Activated B cell treated with CpG ODN at 0.5 μM for 24 hours (primary cell): ENCODE results near the gene TSPYL1. TPM values are rescaled to one million over a fixed set of nuclear protein-coding genes. Genes with fewer than 3 reads are reported as not detected.

Source experiments
- ATAC-seq: fragments of 200-7000 bp; cut with Tn5 transposase; one replicate; pipeline ENCODE4 v1.10.0; 2021; ENCODE audit warnings: low read depth, mild to moderate bottlenecking, moderate library complexity
- CTCF ChIA-PET: fragments of 350-600 bp; sonication (Branson Sonifier 250); formaldehyde crosslinking; loops from one replicate; lab custom pipeline; 2021; ENCODE audit warnings: antibody characterized with exemption; lab: Charles Lee
- POLR2A ChIA-PET: fragments of 350-600 bp; sonication (Branson Sonifier 250); formaldehyde crosslinking; loops from one replicate; lab custom pipeline; 2021; ENCODE audit warnings: antibody characterized with exemption; lab: Charles Lee
- DNase-seq: peaks from one replicate; pipeline ENCODE4 v3.0.0; 2022
- H3K27ac Mint-ChIP-seq: one replicate; pipeline ENCODE4 v1.8.0; 2020; ENCODE audit warnings: mixed read lengths
- H3K27me3 Mint-ChIP-seq: one replicate; pipeline ENCODE4 v1.8.0; 2021; ENCODE audit warnings: mixed read lengths
- H3K36me3 Mint-ChIP-seq: one replicate; pipeline ENCODE4 v1.8.0; 2021; ENCODE audit warnings: low read depth, mixed read lengths
- H3K4me1 Mint-ChIP-seq: one replicate; pipeline ENCODE4 v1.8.0; 2021; ENCODE audit warnings: mixed read lengths
- H3K4me3 Mint-ChIP-seq: one replicate; pipeline ENCODE4 v1.8.0; 2020; ENCODE audit warnings: mild to moderate bottlenecking, mixed read lengths
- H3K9me3 Mint-ChIP-seq: one replicate; pipeline ENCODE4 v1.8.0; 2020; ENCODE audit warnings: mixed read lengths
- CTCF ChIP-seq: fragments of 200-600 bp; IDR thresholded peaks from one replicate; pipeline ENCODE4 v1.8.0; 2022; ENCODE audit warnings: antibody characterized with exemption, mild to moderate bottlenecking
- intact Hi-C: fragments of 100-400 bp; cut with micrococcal nuclease; formaldehyde crosslinking; loops from one replicate; pipeline ENCODE4 v1.15.1; 2024
- total RNA-seq: library from RNA; stranded (reverse); gene quantifications from 2 replicates; pipeline ENCODE4 v1.2.3, GENCODE V29; 2022

The TSPYL1 gene
- total RNA-seq, 1 donor from 2014 or later: 68.4 TPM

GRCh38 chr6:116298973-116299372, 19.2 kb upstream of the TSPYL1 start:
- ChIA-PET CTCF (interaction anchor here (1.7 kb wide), 1 partner anchor 11 kb away, joined by 6 read pairs; no protein-coding TSS in a partner anchor), POLR2A (no interaction called here)
- TF ChIP-seq CTCF: no peak
- no peaks in the 10 kb centered on the region for H3K36me3 Mint-ChIP-seq
- intact Hi-C loops: loop anchor here (2.0 kb wide), 1 partner anchor 16 kb away; no protein-coding TSS in a partner anchor
- H3K4me1 Mint-ChIP-seq: peaks cover 17% of the 10 kb centered on the region
- no peak overlapping the region for H3K4me3 Mint-ChIP-seq
- DNase-seq (no peak), ATAC-seq (no peak)
- no peak overlapping the region for H3K27ac Mint-ChIP-seq
- H3K9me3 Mint-ChIP-seq: peaks cover 6% of the 10 kb centered on the region
- no peaks in the 10 kb centered on the region for H3K27me3 Mint-ChIP-seq

- peaks cover 13% of the 10 kb centered on the region for H3K4me1 Mint-ChIP-seq
Observed at GRCh38 chr6:116298273-116298672, 18.5 kb upstream of the TSPYL1 start.

GRCh38 chr6:116292553-116292952, 12.8 kb upstream of the TSPYL1 start:
- Mint-ChIP-seq H3K27me3 (no peaks in the 10 kb centered on the region), H3K4me3 (no peak overlapping the region), H3K4me1 (peaks cover 4% of the 10 kb centered on the region), H3K36me3 (no peaks in the 10 kb centered on the region), H3K9me3 (no peaks in the 10 kb centered on the region), H3K27ac (no peak overlapping the region)
- DNase-seq (no peak), ATAC-seq (no peak)
- ChIA-PET CTCF (interaction anchor here (0.9 to 1.9 kb wide), 4 partner anchors 19 to 241 kb away, joined by 3 to 10 read pairs (median 4); no protein-coding TSS in a partner anchor), POLR2A (no interaction called here)
- no peak for TF ChIP-seq CTCF
- intact Hi-C loops: no loop called here

More at GRCh38 chr6:116298273-116298672, 18.5 kb upstream of the TSPYL1 start:
- Mint-ChIP-seq H3K9me3 (peaks cover 6% of the 10 kb centered on the region), H3K4me3 (no peak overlapping the region), H3K27ac (no peak overlapping the region), H3K27me3 (no peaks in the 10 kb centered on the region), H3K36me3 (no peaks in the 10 kb centered on the region)
- TF ChIP-seq CTCF: no peak
- ChIA-PET POLR2A (no interaction called here), CTCF (interaction anchor here (1.7 to 2.3 kb wide), 2 partner anchors 10 to 235 kb away, joined by 6 to 7 read pairs; no protein-coding TSS in a partner anchor)
- intact Hi-C loops: loop anchor here (2.0 kb wide), 1 partner anchor 17 kb away; no protein-coding TSS in a partner anchor
- DNase-seq (no peak), ATAC-seq (no peak)

- intact Hi-C loops: no loop called here
- DNase-seq: no peak
- Mint-ChIP-seq H3K27me3 (no peaks in the 10 kb centered on the region), H3K4me1 (peaks cover 4% of the 10 kb centered on the region), H3K36me3 (no peaks in the 10 kb centered on the region), H3K9me3 (no peaks in the 10 kb centered on the region), H3K27ac (no peak overlapping the region), H3K4me3 (no peak overlapping the region)
- POLR2A ChIA-PET: no interaction called here
- CTCF ChIA-PET: interaction anchor here (0.9 to 3.5 kb wide), 3 partner anchors 20 to 242 kb away, joined by 3 to 25 read pairs (median 4); no protein-coding TSS in a partner anchor
- TF ChIP-seq CTCF: no peak
- ATAC-seq: no peak
Observed at GRCh38 chr6:116291701-116292396, 12.1 kb upstream of the TSPYL1 start.

- ChIA-PET POLR2A (no interaction called here), CTCF (interaction anchor here (3.5 kb wide), 1 partner anchor 243 kb away, joined by 25 read pairs; no protein-coding TSS in a partner anchor)
- DNase-seq (no peak), ATAC-seq (no peak)
- H3K27me3 Mint-ChIP-seq: no peaks in the 10 kb centered on the region
- no peaks in the 10 kb centered on the region for H3K9me3 Mint-ChIP-seq
- intact Hi-C loops: no loop called here
- no peak overlapping the region for H3K27ac Mint-ChIP-seq
- peaks cover 4% of the 10 kb centered on the region for H3K4me1 Mint-ChIP-seq
- no peak overlapping the region for H3K4me3 Mint-ChIP-seq
- no peaks in the 10 kb centered on the region for H3K36me3 Mint-ChIP-seq
- no peak for TF ChIP-seq CTCF
Observed at GRCh38 chr6:116290799-116291198, 11.1 kb upstream of the TSPYL1 start.
